HL-60 (cell line): ENCODE results near the gene YWHAE.
A peak's percentile ranks its signal among the peaks of the same experiment; 100 is the strongest.

Experiments
- DNase-seq, 2 experiments: peaks; one replicate each; pipeline ENCODE4 v3.0.0-alpha.2; 2010 to 2020; ENCODE audit warnings: low read depth in 1 of 2, low spot score in 1 of 2
- H3K27ac ChIP-seq: fragments of 250-450 bp; sonication (Bioruptor Pico); replicated peaks from 2 replicates; pipeline ENCODE4 v1.5.1; 2020; ENCODE audit warnings: mild to moderate bottlenecking, moderate library complexity
- H3K27me3 ChIP-seq: fragments of 250-450 bp; sonication (Bioruptor Pico); 2 replicates; pipeline ENCODE4 v1.5.1; 2021; ENCODE audit warnings: mild to moderate bottlenecking, moderate library complexity; ENCODE audit not compliant: insufficient read depth, poor library complexity, severe bottlenecking
- H3K4me3 ChIP-seq: replicated peaks from 2 replicates; pipeline ENCODE4 v1.5.1; 2011; ENCODE audit warnings: mild to moderate bottlenecking, control low read depth, low read length; ENCODE audit not compliant: insufficient read depth
- GABPA ChIP-seq: IDR thresholded peaks from 2 replicates; pipeline ENCODE4 v1.6.1; 2012; ENCODE audit warnings: low read depth
- POLR2AphosphoS5 ChIP-seq: IDR thresholded peaks from 2 replicates; pipeline ENCODE4 v1.6.1; 2012; ENCODE audit warnings: low read depth
- REST ChIP-seq: IDR thresholded peaks from 2 replicates; pipeline ENCODE4 v1.6.1; 2012; ENCODE audit warnings: low read depth; ENCODE audit not compliant: insufficient replicate concordance
- SPI1 ChIP-seq: IDR thresholded peaks from 2 replicates; pipeline ENCODE4 v1.6.1; 2012; ENCODE audit warnings: low read depth, mild to moderate bottlenecking, borderline replicate concordance
- TF ChIP-seq, protein P1 (sequence below): IDR thresholded peaks from one replicate; pipeline ENCODE4 v1.5.1; 2011; ENCODE audit warnings: low read length, control low read depth, inconsistent platforms; ENCODE audit not compliant: insufficient read depth

The YWHAE gene

DNA sequence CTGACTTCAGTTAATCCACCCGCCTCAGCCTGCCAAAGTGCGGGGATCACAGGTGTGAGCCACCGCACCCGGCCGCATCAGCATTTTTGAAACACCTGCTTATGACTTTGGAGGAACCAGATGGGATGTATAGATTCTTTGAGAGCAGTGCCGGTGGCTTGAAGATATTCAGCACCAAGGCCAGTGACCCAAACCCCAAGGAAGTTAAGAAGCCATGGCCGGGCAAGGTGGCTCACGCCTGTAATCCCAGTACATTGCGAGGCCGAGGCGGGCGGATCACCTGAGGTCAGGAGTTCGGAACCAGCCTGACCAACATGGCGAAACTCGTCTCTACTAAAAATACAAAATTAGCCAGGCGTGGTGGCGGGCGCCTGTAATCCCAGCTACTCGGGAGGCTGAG lies 76.7 kb downstream of the YWHAE start:
- TF ChIP-seq REST: peak; percentile 85
- TF ChIP-seq POLR2AphosphoS5: no peak
- TF ChIP-seq, protein P1, sequence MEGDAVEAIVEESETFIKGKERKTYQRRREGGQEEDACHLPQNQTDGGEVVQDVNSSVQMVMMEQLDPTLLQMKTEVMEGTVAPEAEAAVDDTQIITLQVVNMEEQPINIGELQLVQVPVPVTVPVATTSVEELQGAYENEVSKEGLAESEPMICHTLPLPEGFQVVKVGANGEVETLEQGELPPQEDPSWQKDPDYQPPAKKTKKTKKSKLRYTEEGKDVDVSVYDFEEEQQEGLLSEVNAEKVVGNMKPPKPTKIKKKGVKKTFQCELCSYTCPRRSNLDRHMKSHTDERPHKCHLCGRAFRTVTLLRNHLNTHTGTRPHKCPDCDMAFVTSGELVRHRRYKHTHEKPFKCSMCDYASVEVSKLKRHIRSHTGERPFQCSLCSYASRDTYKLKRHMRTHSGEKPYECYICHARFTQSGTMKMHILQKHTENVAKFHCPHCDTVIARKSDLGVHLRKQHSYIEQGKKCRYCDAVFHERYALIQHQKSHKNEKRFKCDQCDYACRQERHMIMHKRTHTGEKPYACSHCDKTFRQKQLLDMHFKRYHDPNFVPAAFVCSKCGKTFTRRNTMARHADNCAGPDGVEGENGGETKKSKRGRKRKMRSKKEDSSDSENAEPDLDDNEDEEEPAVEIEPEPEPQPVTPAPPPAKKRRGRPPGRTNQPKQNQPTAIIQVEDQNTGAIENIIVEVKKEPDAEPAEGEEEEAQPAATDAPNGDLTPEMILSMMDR: no peak
- no peak for TF ChIP-seq SPI1
- TF ChIP-seq GABPA: no peak
- Histone ChIP-seq H3K4me3 (no peak overlapping the region), H3K27me3 (no peaks in the 10 kb centered on the region), H3K27ac (no peak overlapping the region)
- no peak for DNase-seq

- no peaks in the 10 kb centered on the region for H3K27me3 ChIP-seq
Measured at GRCh38 chr17:1322480-1322879, 77.5 kb downstream of the YWHAE start.

DNA sequence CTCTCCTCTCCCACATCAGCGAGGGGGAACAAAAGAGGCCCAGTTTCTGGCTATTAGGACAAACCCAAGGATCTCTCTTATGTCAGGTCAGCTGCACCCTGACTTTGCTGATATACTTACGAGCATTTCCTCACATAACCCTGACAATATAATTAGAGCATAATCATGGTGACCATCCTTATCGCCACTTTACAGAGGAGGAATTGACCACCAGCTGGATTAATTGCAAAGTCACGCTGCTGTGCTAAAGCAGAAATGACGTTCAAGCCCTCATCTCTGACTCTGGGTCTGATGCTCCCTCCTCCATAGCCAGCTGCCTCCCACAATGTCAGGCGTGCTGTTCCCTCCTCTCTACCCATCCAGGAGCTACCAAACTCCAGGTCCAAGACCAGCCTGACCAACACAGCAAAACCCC lies 78.0 kb downstream of the YWHAE start:
- no peaks in the 10 kb centered on the region for H3K27me3 ChIP-seq
- DNase-seq: no peak
- no peak overlapping the region for H3K27ac ChIP-seq
- no peak overlapping the region for H3K4me3 ChIP-seq
- TF ChIP-seq REST (no peak), GABPA (no peak), POLR2AphosphoS5 (no peak), SPI1 (no peak)
- TF ChIP-seq, protein P1: no peak

More at GRCh38 chr17:1322480-1322879, 77.5 kb downstream of the YWHAE start:
- H3K4me3 ChIP-seq: no peak overlapping the region
- DNase-seq: no peak
- TF ChIP-seq, protein P1: no peak
- TF ChIP-seq GABPA: no peak
- TF ChIP-seq REST: no peak
- no peak for TF ChIP-seq SPI1
- TF ChIP-seq POLR2AphosphoS5: no peak
- H3K27ac ChIP-seq: no peak overlapping the region
